H1 (cell line): ENCODE results near the gene CCNY. TPM values are rescaled to one million over a fixed set of nuclear protein-coding genes. Genes with fewer than 3 reads are reported as not detected.

Experiments
- CTCF ChIA-PET: fragments of 300-600 bp; sonication (Branson Sonifier 250); formaldehyde crosslinking; loops from one replicate; lab custom pipeline; 2021; ENCODE audit not compliant: partially characterized antibody; lab: Charles Lee
- POLR2A ChIA-PET: fragments of 300-600 bp; sonication (Branson Sonifier 250); formaldehyde crosslinking; loops from one replicate; lab custom pipeline; 2021; ENCODE audit warnings: inconsistent platforms; ENCODE audit not compliant: partially characterized antibody; lab: Charles Lee
- DNase-seq, 2 experiments: peaks; one replicate each; pipeline versions ENCODE4 v3.0.0 to v3.0.0-alpha.2; 2010 to 2022; ENCODE audit warnings: low spot score in 2 of 2, low read depth in 1 of 2, mixed read lengths in 1 of 2
- FAIRE-seq: peaks from 2 replicates; lab custom pipeline; 2011; peaks lifted over from hg19 to GRCh38; lab: Jason Lieb, UNC
- H2AFZ ChIP-seq: 2 replicates; pipeline ENCODE4 v1.8.1; 2012; ENCODE audit warnings: low read length, inconsistent platforms
- H2AK5ac ChIP-seq: 2 replicates; pipeline ENCODE4 v1.6.1; 2013; ENCODE audit warnings: low read depth, low read length
- H2BK120ac ChIP-seq: replicated peaks from 2 replicates; pipeline ENCODE3; 2013; ENCODE audit warnings: low read depth, low read length, inconsistent platforms
- H2BK12ac ChIP-seq: 2 replicates; pipeline ENCODE4 v1.6.1; 2013; ENCODE audit warnings: low read depth, low read length
- H2BK15ac ChIP-seq: 2 replicates; pipeline ENCODE4 v1.6.1; 2013; ENCODE audit warnings: low read length
- H2BK20ac ChIP-seq: 2 replicates; pipeline ENCODE4 v1.6.1; 2013; ENCODE audit warnings: low read length
- H2BK5ac ChIP-seq: 2 replicates; pipeline ENCODE4 v1.6.1; 2013; ENCODE audit warnings: low read depth, low read length
- H3K14ac ChIP-seq: 2 replicates; pipeline ENCODE4 v1.6.1; 2013; ENCODE audit warnings: inconsistent platforms; ENCODE audit not compliant: insufficient read length
- H3K18ac ChIP-seq: 2 replicates; pipeline ENCODE4 v1.6.1; 2013; ENCODE audit warnings: low read length; ENCODE audit errors: extremely low read depth
- H3K23ac ChIP-seq: 2 replicates; pipeline ENCODE4 v1.6.1; 2013; ENCODE audit warnings: inconsistent platforms; ENCODE audit not compliant: insufficient read length
- H3K23me2 ChIP-seq: 2 replicates; pipeline ENCODE4 v1.6.1; 2013; ENCODE audit warnings: low read depth, low read length
- H3K27ac ChIP-seq: 2 replicates; pipeline ENCODE4 v1.6.1; 2011; ENCODE audit warnings: low read depth, low read length, inconsistent platforms
- H3K27me3 ChIP-seq, 4 experiments: replicated peaks in 1 of 4; 1 replicate in 1 of 4; 2 replicates in 3 of 4; pipeline versions ENCODE4 v1.6.1 to v1.8.1; 2011 to 2013; ENCODE audit warnings: low read length in 3 of 4, mild to moderate bottlenecking in 3 of 4, inconsistent platforms in 2 of 4, mixed read lengths in 2 of 4, moderate library complexity in 1 of 4; ENCODE audit not compliant: control insufficient read depth in 3 of 4, insufficient read depth in 3 of 4; ENCODE audit errors: extremely low read depth in 1 of 4
- H3K36me3 ChIP-seq, 4 experiments: 2 replicates each; pipeline versions ENCODE4 v1.6.1 to v1.8.1; 2011 to 2013; ENCODE audit warnings: mild to moderate bottlenecking in 4 of 4, low read length in 3 of 4, moderate library complexity in 2 of 4, control low read depth in 1 of 4, inconsistent platforms in 1 of 4; ENCODE audit not compliant: insufficient read depth in 4 of 4, control insufficient read depth in 2 of 4
- H3K4ac ChIP-seq: replicated peaks from 2 replicates; pipeline ENCODE3; 2013; ENCODE audit warnings: low read length, low read depth, mixed read lengths, inconsistent platforms; ENCODE audit not compliant: insufficient read length
- H3K4me1 ChIP-seq, 4 experiments: replicated peaks in 1 of 4; 1 replicate in 1 of 4; 2 replicates in 3 of 4; pipeline versions ENCODE4 v1.6.1 to v1.8.1; 2011 to 2013; ENCODE audit warnings: low read length in 3 of 4, inconsistent platforms in 2 of 4, mixed read lengths in 1 of 4; ENCODE audit not compliant: insufficient read depth in 4 of 4, control insufficient read depth in 3 of 4
- H3K4me2 ChIP-seq, 2 experiments: 2 replicates each; pipeline versions ENCODE4 v1.6.1 to v1.8.1; 2011 to 2013; ENCODE audit warnings: low read depth in 2 of 2, low read length in 2 of 2, control low read depth in 1 of 2, inconsistent platforms in 1 of 2, mild to moderate bottlenecking in 1 of 2; ENCODE audit not compliant: insufficient read depth in 1 of 2
- H3K4me3 ChIP-seq, 4 experiments: fragments of 200-600, 300-600 bp in 1 of 4; sonication (generic), shearing (Covaris generic), sonication (Bioruptor Twin) in 1 of 4; 2 replicates each; pipeline versions ENCODE4 v1.5.1 to v1.8.1; 2011 to 2016; ENCODE audit warnings: low read length in 4 of 4, low read depth in 3 of 4, control low read depth in 2 of 4, inconsistent platforms in 2 of 4, mild to moderate bottlenecking in 2 of 4, mixed read lengths in 1 of 4, moderate library complexity in 1 of 4; ENCODE audit not compliant: insufficient read depth in 2 of 4; ENCODE audit errors: extremely low read depth in 1 of 4
- H3K56ac ChIP-seq: replicated peaks from 2 replicates; pipeline ENCODE3; 2013; ENCODE audit warnings: low read depth, mild to moderate bottlenecking, mixed read lengths, low read length, inconsistent platforms; ENCODE audit not compliant: insufficient read length
- H3K79me1 ChIP-seq: 2 replicates; pipeline ENCODE4 v1.6.1; 2013; ENCODE audit warnings: low read depth, low read length, control low read depth
- H3K79me2 ChIP-seq, 2 experiments: 2 replicates each; pipeline versions ENCODE4 v1.6.1 to v1.8.1; 2012 to 2013; ENCODE audit warnings: low read length in 2 of 2, mild to moderate bottlenecking in 2 of 2, inconsistent platforms in 1 of 2; ENCODE audit not compliant: insufficient read depth in 2 of 2, control insufficient read depth in 1 of 2
- H3K9ac ChIP-seq, 4 experiments: replicated peaks in 1 of 4; 1 replicate in 1 of 4; 2 replicates in 3 of 4; pipeline versions ENCODE4 v1.6.1 to v1.8.1; 2011 to 2013; ENCODE audit warnings: low read depth in 3 of 4, low read length in 3 of 4, control low read depth in 2 of 4, mild to moderate bottlenecking in 2 of 4, moderate library complexity in 2 of 4, inconsistent platforms in 1 of 4; ENCODE audit errors: extremely low read depth in 1 of 4
- H3K9me3 ChIP-seq, 2 experiments: 2 replicates each; pipeline versions ENCODE4 v1.6.1 to v1.8.1; 2012 to 2013; ENCODE audit warnings: mild to moderate bottlenecking in 2 of 2, moderate library complexity in 2 of 2, control low read depth in 1 of 2, inconsistent platforms in 1 of 2, low read depth in 1 of 2, low read length in 1 of 2, mixed read lengths in 1 of 2; ENCODE audit not compliant: insufficient read depth in 2 of 2
- H4K20me1 ChIP-seq, 2 experiments: replicated peaks in 1 of 2; 2 replicates each; pipeline versions ENCODE3 to v1.8.1; 2011 to 2013; ENCODE audit warnings: inconsistent platforms in 2 of 2, low read length in 2 of 2, mild to moderate bottlenecking in 1 of 2; ENCODE audit not compliant: insufficient read depth in 2 of 2, control insufficient read depth in 1 of 2
- H4K5ac ChIP-seq: 2 replicates; pipeline ENCODE4 v1.6.1; 2013; ENCODE audit warnings: low read length, low read depth, mixed read lengths, inconsistent platforms; ENCODE audit not compliant: insufficient read length
- H4K8ac ChIP-seq: 2 replicates; pipeline ENCODE4 v1.8.0; 2013; ENCODE audit warnings: mild to moderate bottlenecking, moderate library complexity, low read length, inconsistent platforms; ENCODE audit not compliant: insufficient read depth; ENCODE audit errors: extremely low read depth
- H4K91ac ChIP-seq: replicated peaks from 2 replicates; pipeline ENCODE3; 2013; ENCODE audit warnings: low read length, mixed read lengths, inconsistent platforms; ENCODE audit not compliant: insufficient read length
- BACH1 ChIP-seq: IDR thresholded peaks from 2 replicates; pipeline ENCODE4 v1.6.1; 2012; ENCODE audit warnings: low read length, improper control_type of control experiment
- CBX5 ChIP-seq: fragments of 300-800, 300-1000 bp; sonication (generic); IDR thresholded peaks from 2 replicates; pipeline ENCODE4 v1.7.1; 2016; ENCODE audit warnings: antibody characterized with exemption, low read length, low read depth
- CHD2 ChIP-seq: IDR thresholded peaks from 2 replicates; pipeline ENCODE4 v1.6.1; 2012; ENCODE audit warnings: low read length, improper control_type of control experiment
- EP300 ChIP-seq, 2 experiments: IDR thresholded peaks; 1 replicate in 1 of 2; 2 replicates in 1 of 2; pipeline ENCODE4 v1.6.1; 2011 to 2012; ENCODE audit warnings: low read depth in 2 of 2, low read length in 2 of 2, mild to moderate bottlenecking in 2 of 2, borderline replicate concordance in 1 of 2, inconsistent platforms in 1 of 2, moderate library complexity in 1 of 2
- FOSL1 ChIP-seq: IDR thresholded peaks from 2 replicates; pipeline ENCODE4 v1.6.1; 2011; ENCODE audit warnings: mild to moderate bottlenecking, low read depth, low read length, moderate library complexity; ENCODE audit not compliant: insufficient read depth
- JUND ChIP-seq: IDR thresholded peaks from 2 replicates; pipeline ENCODE4 v1.6.1; 2011; ENCODE audit warnings: mild to moderate bottlenecking, improper control_type of control experiment, low read length
- KDM5A ChIP-seq: fragments of 200-600 bp; IDR thresholded peaks from 2 replicates; pipeline ENCODE4 v1.7.1; 2012; ENCODE audit warnings: mild to moderate bottlenecking, low read length, inconsistent platforms, mixed read lengths
- PHF8 ChIP-seq: fragments of 200-600 bp; sonication (generic); conservative IDR thresholded peaks from 2 replicates; pipeline ENCODE4 v1.7.1; 2012; ENCODE audit warnings: low read depth, mild to moderate bottlenecking, inconsistent platforms, low read length, moderate library complexity
- RNF2 ChIP-seq: fragments of 200-900, 300-1000 bp; sonication (generic); IDR thresholded peaks from 2 replicates; pipeline ENCODE4 v1.7.1; 2016; ENCODE audit warnings: borderline replicate concordance, low read depth, mild to moderate bottlenecking, antibody characterized with exemption, low read length; ENCODE audit not compliant: poor library complexity, severe bottlenecking; ENCODE audit errors: missing control alignments
- SAP30 ChIP-seq: fragments of 300-600 bp; sonication (generic); IDR thresholded peaks from 2 replicates; pipeline ENCODE4 v1.7.1; 2012; ENCODE audit warnings: low read length, moderate library complexity, mild to moderate bottlenecking, inconsistent platforms; ENCODE audit not compliant: insufficient read depth, insufficient replicate concordance
- SP1 ChIP-seq: IDR thresholded peaks from 2 replicates; pipeline ENCODE4 v1.6.1; 2011; ENCODE audit warnings: low read depth, low read length
- SP4 ChIP-seq: IDR thresholded peaks from 2 replicates; pipeline ENCODE4 v1.6.1; 2012; ENCODE audit warnings: low read length, inconsistent platforms
- SRF ChIP-seq: IDR thresholded peaks from 2 replicates; pipeline ENCODE4 v1.6.1; 2011; ENCODE audit warnings: mild to moderate bottlenecking, low read depth, low read length, moderate library complexity
- TAF1 ChIP-seq: IDR thresholded peaks from 2 replicates; pipeline ENCODE4 v1.6.1; 2011; ENCODE audit warnings: mild to moderate bottlenecking, low read depth, low read length
- WGBS, 2 experiments: shearing (Covaris generic) in 1 of 2; methylation state at CpG; one replicate each; pipeline versions ENCODE4 v1.1.6 to v1.1.7; 2013 to 2015; ENCODE audit warnings: low lambda C conversion rate in 2 of 2, mixed read lengths in 2 of 2, inconsistent platforms in 1 of 2, low coverage in 1 of 2, missing lambda C conversion rate in 1 of 2; ENCODE audit not compliant: insufficient replicate concordance in 2 of 2, insufficient coverage in 1 of 2, insufficient read length in 1 of 2; ENCODE audit errors: extremely low coverage in 1 of 2, missing lambda C conversion rate in 1 of 2; 5-methylcytosine and 5-hydroxymethylcytosine counted together
- polyA plus RNA-seq, 7 experiments: library from polyadenylated mRNA; depleted of rRNA in 3 of 7; stranded (reverse) in 5 of 7; unstranded in 2 of 7; fragments of >200 nt in 5 of 7; fragments of 200-250 nt in 2 of 7; gene quantifications; 1 replicate in 5 of 7; 2 replicates in 1 of 7; 4 replicates in 1 of 7; pipeline versions ENCODE4 v1.2.1 to v1.2.3, GENCODE V29; 2011 to 2013; ENCODE audit warnings: missing spikeins in 2 of 7, mixed read lengths in 2 of 7
- total RNA-seq: library from RNA; stranded (reverse); fragmentation: NEBNext Ultra II Directional; extraction: Animal tissue kit (Norgen Biotek cat#: 25700); gene quantifications from 2 replicates; pipeline ENCODE4 v1.2.1, GENCODE V29; 2021
- TF ChIP-seq, protein P1 (sequence below): IDR thresholded peaks from 2 replicates; pipeline ENCODE4 v1.6.1; 2011; ENCODE audit warnings: low read depth, mild to moderate bottlenecking, low read length; ENCODE audit not compliant: insufficient read depth

CCNY gene
- total and polyA plus RNA-seq, 2 of the 8 experiments (the other 6 are each of a cell fraction or from before 2014, with no cell fraction given): 25.3 to 68.2 TPM

DNA sequence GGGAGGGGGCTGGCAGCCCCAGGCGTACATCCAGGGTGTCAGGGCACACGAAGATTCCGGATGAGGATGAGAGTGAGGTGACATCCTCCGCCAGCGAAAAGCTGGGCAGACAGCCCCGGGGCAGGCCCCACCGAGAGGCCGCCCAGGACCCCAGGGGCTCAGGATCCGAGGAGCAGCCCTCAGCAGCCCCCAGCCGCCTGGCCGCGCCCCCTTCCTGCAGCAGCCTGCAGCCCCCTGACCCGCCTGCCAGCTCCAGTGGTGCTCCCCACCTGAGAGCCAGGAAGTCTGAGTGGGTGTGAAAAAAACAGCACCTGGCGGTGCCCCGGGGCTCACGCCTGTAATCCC lies 272.0 kb downstream of the CCNY start:
- POLR2A ChIA-PET: no interaction called here
- Histone ChIP-seq H2BK12ac (no peak overlapping the region), H3K56ac (no peak overlapping the region)
- no peak for TF ChIP-seq JUND
- no peak for TF ChIP-seq BACH1
- TF ChIP-seq SRF: no peak
- no peak for TF ChIP-seq CBX5
- TF ChIP-seq KDM5A: no peak
- no peak for TF ChIP-seq TAF1
- TF ChIP-seq, protein P1, sequence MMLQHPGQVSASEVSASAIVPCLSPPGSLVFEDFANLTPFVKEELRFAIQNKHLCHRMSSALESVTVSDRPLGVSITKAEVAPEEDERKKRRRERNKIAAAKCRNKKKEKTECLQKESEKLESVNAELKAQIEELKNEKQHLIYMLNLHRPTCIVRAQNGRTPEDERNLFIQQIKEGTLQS: no peak
- TF ChIP-seq RNF2: no peak
- TF ChIP-seq PHF8: no peak
- TF ChIP-seq SAP30: no peak
- TF ChIP-seq SP4: no peak
- no peak for TF ChIP-seq FOSL1
- no peak for TF ChIP-seq SP1
- no peak for TF ChIP-seq CHD2
- TF ChIP-seq EP300 (IDR thresholded peaks at IDR 0.05; ENCODE audit: borderline replicate concordance in 1 of 2, low read depth in 2 of 2, low read length in 2 of 2): no peak
- TF ChIP-seq, all 59 proteins: peak for 0
- no peak overlapping the region for H2AFZ ChIP-seq
- WGBS, 2 experiments: 98% methylated on average over 7 of the region's 16 CpGs; no CpG with 5 or more reads in 1 of the 2 experiments
- no peaks in the 10 kb centered on the region for H3K79me2 ChIP-seq
- H3K27me3 ChIP-seq: no peaks in the 10 kb centered on the region; a peak in 1 of 7 replicates
- peaks cover 4 to 8% of the 10 kb centered on the region in 2 experiments for H3K9me3 ChIP-seq
- H3K4me3 ChIP-seq: no peak overlapping the region
- no peak overlapping the region for H3K9ac ChIP-seq
- no peaks in the 10 kb centered on the region for H4K20me1 ChIP-seq
- CTCF ChIA-PET: no interaction called here
- H3K4ac ChIP-seq: no peak overlapping the region
- H3K36me3 ChIP-seq: no peaks in the 10 kb centered on the region
- no peak overlapping the region for H2AK5ac ChIP-seq
- H3K14ac ChIP-seq: no peak overlapping the region
- H3K23me2 ChIP-seq: no peaks in the 10 kb centered on the region
- no peak overlapping the region for H3K18ac ChIP-seq
- FAIRE-seq (no peak), DNase-seq (no peak)
- H3K79me1 ChIP-seq: no peaks in the 10 kb centered on the region
- H3K23ac ChIP-seq: no peak overlapping the region
- H2BK5ac ChIP-seq: no peak overlapping the region
- no peak overlapping the region for H2BK20ac ChIP-seq
- H3K27ac ChIP-seq: no peak overlapping the region
- H4K5ac ChIP-seq: no peak overlapping the region
- H4K8ac ChIP-seq: no peak overlapping the region
- H2BK15ac ChIP-seq: no peak overlapping the region
- H3K4me2 ChIP-seq: no peak overlapping the region; a peak in 1 of 4 replicates
- no peak overlapping the region for H4K91ac ChIP-seq
- H3K4me1 ChIP-seq: no peaks in the 10 kb centered on the region
- no peak overlapping the region for H2BK120ac ChIP-seq
